ENCODE measurements around the gene PRR20G. TPM values are rescaled to one million over a fixed set of nuclear protein-coding genes. Genes with fewer than 3 reads are reported as not detected.

PRR20G gene
- total and polyA plus RNA-seq, 10 donors = not detected

- Histone ChIP-seq H3K27me3 (replicated peaks in 1 of 7) (peaks cover 0 to 22% (median 0%) of the 10 kb centered on the region in 7 donors), H3K36me3 (no peaks in the 10 kb centered on the region), H3K9me3 (peaks cover 0 to 33% (median 28%) of the 10 kb centered on the region in 8 donors), H3K27ac (no peak overlapping the region), H3K4me3 (no peak overlapping the region), H3K4me1 (no peaks in the 10 kb centered on the region)
- intact Hi-C loops (cut with DNase I; ENCODE audit: low total_unique reads) = no loop called here
- 50 to 80% (median 63%) methylated on average over 2 of the region's 2 CpGs for WGBS, 5 donors
- DNase-seq = no peak
- no peak for TF ChIP-seq POLR2A (IDR thresholded peaks at IDR 0.05)
- TF ChIP-seq CTCF (IDR thresholded peaks at IDR 0.05 in 8 of 11, conservative IDR thresholded peaks at IDR 0.05 in 3 of 11) = no peak
- TF ChIP-seq POLR2AphosphoS5 (IDR thresholded peaks at IDR 0.05) = no peak
These were observed 35.4 kb downstream of the PRR20G start for GRCh38 chr3:127252446-127252845.

- no peaks in the 10 kb centered on the region for H3K4me1 ChIP-seq
- intact Hi-C loops (cut with DNase I; ENCODE audit: low total_unique reads) = no loop called here
- TF ChIP-seq CTCF (IDR thresholded peaks at IDR 0.05 in 8 of 11, conservative IDR thresholded peaks at IDR 0.05 in 3 of 11) (no peak), POLR2AphosphoS5 (IDR thresholded peaks at IDR 0.05) (no peak), POLR2A (IDR thresholded peaks at IDR 0.05) (no peak)
- DNase-seq = no peak
- no peak overlapping the region for H3K27ac ChIP-seq
- no peaks in the 10 kb centered on the region for H3K36me3 ChIP-seq
- peaks cover 0 to 57% (median 45%) of the 10 kb centered on the region in 8 donors for H3K9me3 ChIP-seq
- peaks cover 0 to 22% (median 0%) of the 10 kb centered on the region in 7 donors for H3K27me3 ChIP-seq (replicated peaks in 1 of 7)
- 24 to 40% (median 30%) methylated on average over 1 of the region's 1 CpG for WGBS, 5 donors
- no peak overlapping the region for H3K4me3 ChIP-seq
These were observed 37.8 kb downstream of the PRR20G start for GRCh38 chr3:127250032-127250431.

- intact Hi-C loops (cut with DNase I; ENCODE audit: low total_unique reads) = no loop called here
- H3K9me3 ChIP-seq = peaks cover 0 to 79% (median 58%) of the 10 kb centered on the region in 8 donors
- DNase-seq = no peak
- H3K27ac ChIP-seq = no peak overlapping the region
- no peaks in the 10 kb centered on the region for H3K4me1 ChIP-seq
- WGBS, 5 donors = 68 to 85% (median 77%) methylated on average over 1 of the region's 1 CpG
- TF ChIP-seq CTCF (IDR thresholded peaks at IDR 0.05 in 8 of 11, conservative IDR thresholded peaks at IDR 0.05 in 3 of 11) (no peak), POLR2AphosphoS5 (IDR thresholded peaks at IDR 0.05) (no peak), POLR2A (IDR thresholded peaks at IDR 0.05) (no peak)
- peaks cover 0 to 5% (median 0%) of the 10 kb centered on the region in 7 donors for H3K27me3 ChIP-seq (replicated peaks in 1 of 7)
- no peak overlapping the region for H3K4me3 ChIP-seq
- H3K36me3 ChIP-seq = no peaks in the 10 kb centered on the region
These were observed 40.6 kb downstream of the PRR20G start for GRCh38 chr3:127247292-127247691.

- 67 to 73% (median 70%) methylated on average over 2 of the region's 2 CpGs for WGBS, 5 donors
- no peak overlapping the region for H3K4me3 ChIP-seq
- TF ChIP-seq CTCF (IDR thresholded peaks at IDR 0.05 in 8 of 11, conservative IDR thresholded peaks at IDR 0.05 in 3 of 11) (no peak), POLR2AphosphoS5 (IDR thresholded peaks at IDR 0.05) (no peak), POLR2A (IDR thresholded peaks at IDR 0.05) (no peak)
- H3K4me1 ChIP-seq = no peaks in the 10 kb centered on the region
- H3K27ac ChIP-seq = no peak overlapping the region
- peaks cover 0 to 8% (median 0%) of the 10 kb centered on the region in 7 donors for H3K27me3 ChIP-seq (replicated peaks in 1 of 7)
- H3K36me3 ChIP-seq = no peaks in the 10 kb centered on the region
- intact Hi-C loops (cut with DNase I; ENCODE audit: low total_unique reads) = no loop called here
- H3K9me3 ChIP-seq = peaks cover 0 to 28% (median 18%) of the 10 kb centered on the region in 8 donors
- DNase-seq = no peak
These were observed 49.2 kb downstream of the PRR20G start for GRCh38 chr3:127238602-127239001.
